ENCODE data around the gene MAP6.

Gene MAP6

GRCh38 chr11:75572744-75573143 is 96.1 kb downstream of the MAP6 start:
- Mint-ChIP-seq H3K4me3 (no peak overlapping the region), H3K27ac (no peak overlapping the region), H3K36me3 (ENCODE audit: low read depth) (peaks cover 57% of the 10 kb centered on the region), H3K27me3 (ENCODE audit: low read depth) (no peaks in the 10 kb centered on the region), H3K4me1 (peaks cover 13% of the 10 kb centered on the region), H3K9me3 (no peaks in the 10 kb centered on the region)
- no peak for TF ChIP-seq CTCF (IDR thresholded peaks at IDR 0.05; ENCODE audit: unreplicated experiment in 3 of 3)

- no peak overlapping the region for H3K4me3 Mint-ChIP-seq
- H3K36me3 Mint-ChIP-seq (ENCODE audit: low read depth) = peaks cover 65% of the 10 kb centered on the region
- TF ChIP-seq CTCF (IDR thresholded peaks at IDR 0.05; ENCODE audit: unreplicated experiment in 3 of 3) = no peak
- no peaks in the 10 kb centered on the region for H3K9me3 Mint-ChIP-seq
- no peaks in the 10 kb centered on the region for H3K27me3 Mint-ChIP-seq (ENCODE audit: low read depth)
- peaks cover 8% of the 10 kb centered on the region for H3K4me1 Mint-ChIP-seq
- H3K27ac Mint-ChIP-seq = no peak overlapping the region
Measured at GRCh38 chr11:75571625-75572024, 97.2 kb downstream of the MAP6 start.

GRCh38 chr11:75570559-75571139 is 98.2 kb downstream of the MAP6 start:
- H3K36me3 Mint-ChIP-seq (ENCODE audit: low read depth) = peaks cover 70% of the 10 kb centered on the region
- H3K9me3 Mint-ChIP-seq = no peaks in the 10 kb centered on the region
- peaks cover 5% of the 10 kb centered on the region for H3K4me1 Mint-ChIP-seq
- H3K27ac Mint-ChIP-seq = no peak overlapping the region
- no peaks in the 10 kb centered on the region for H3K27me3 Mint-ChIP-seq (ENCODE audit: low read depth)
- H3K4me3 Mint-ChIP-seq = no peak overlapping the region
- TF ChIP-seq CTCF (IDR thresholded peaks at IDR 0.05; ENCODE audit: unreplicated experiment in 3 of 3) = no peak

- Mint-ChIP-seq H3K4me1 (peaks cover 23% of the 10 kb centered on the region), H3K27me3 (ENCODE audit: low read depth) (no peaks in the 10 kb centered on the region), H3K9me3 (no peaks in the 10 kb centered on the region), H3K27ac (no peak overlapping the region), H3K4me3 (no peak overlapping the region), H3K36me3 (ENCODE audit: low read depth) (peaks cover 63% of the 10 kb centered on the region)
- no peak for TF ChIP-seq CTCF (IDR thresholded peaks at IDR 0.05; ENCODE audit: unreplicated experiment in 3 of 3)
Measured at GRCh38 chr11:75568616-75569219, 100.1 kb downstream of the MAP6 start.

GRCh38 chr11:75567971-75568370 is 100.9 kb downstream of the MAP6 start:
- no peaks in the 10 kb centered on the region for H3K27me3 Mint-ChIP-seq (ENCODE audit: low read depth)
- no peak overlapping the region for H3K4me3 Mint-ChIP-seq
- H3K4me1 Mint-ChIP-seq = peaks cover 26% of the 10 kb centered on the region

More at GRCh38 chr11:75567971-75568370, 100.9 kb downstream of the MAP6 start:
- Mint-ChIP-seq H3K27ac (no peak overlapping the region), H3K36me3 (ENCODE audit: low read depth) (peaks cover 56% of the 10 kb centered on the region), H3K9me3 (no peaks in the 10 kb centered on the region)
- TF ChIP-seq CTCF (IDR thresholded peaks at IDR 0.05; ENCODE audit: unreplicated experiment in 3 of 3) = no peak
